CD4-positive, CD25-positive, alpha-beta regulatory T cell (primary cell): Measurements from ENCODE around the gene LTBP4. TPM values are rescaled to one million over a fixed set of nuclear protein-coding genes. Genes with fewer than 3 reads are reported as not detected.

Experiments used
- ATAC-seq, 2 donors: fragments of 150-1000 bp; cut with Tn5 transposase; one replicate each; pipeline ENCODE4 v1.10.0; 2021; ENCODE audit warnings: low read depth in 2 of 2, moderate number of reproducible peaks in 2 of 2, moderate library complexity in 1 of 2
- DNase-seq, 3 donors: peaks; one replicate each; pipeline versions ENCODE4 v3.0.0 to v3.0.0-alpha.2; 2012 to 2022; ENCODE audit warnings: mixed read lengths in 1 of 3
- H3K27ac ChIP-seq: one replicate; pipeline ENCODE4 v1.7.0; 2013; ENCODE audit warnings: mild to moderate bottlenecking, low read length; ENCODE audit not compliant: insufficient read depth, poor library complexity, severe bottlenecking
- H3K27me3 ChIP-seq: one replicate; pipeline ENCODE4 v1.7.0; 2013; ENCODE audit warnings: low read length; ENCODE audit not compliant: control insufficient read depth, insufficient read depth
- H3K36me3 ChIP-seq: one replicate; pipeline ENCODE4 v1.7.0; 2013; ENCODE audit warnings: mild to moderate bottlenecking, low read length, moderate library complexity; ENCODE audit not compliant: control insufficient read depth, insufficient read depth
- H3K4me1 ChIP-seq: 2 replicates; pipeline ENCODE4 v1.7.0; 2013; ENCODE audit warnings: mild to moderate bottlenecking, low read length; ENCODE audit not compliant: insufficient read depth, control insufficient read depth, poor library complexity, severe bottlenecking
- H3K4me3 ChIP-seq: one replicate; pipeline ENCODE4 v1.7.0; 2013; ENCODE audit warnings: low read depth, mild to moderate bottlenecking, low read length, moderate library complexity
- H3K9me3 ChIP-seq, 2 experiments: 1 replicate in 1 of 2; 2 replicates in 1 of 2; pipeline ENCODE4 v1.7.0; 2013; ENCODE audit warnings: low read length in 2 of 2, mild to moderate bottlenecking in 1 of 2, moderate library complexity in 1 of 2; ENCODE audit not compliant: control insufficient read depth in 2 of 2
- H3K27ac Mint-ChIP-seq, 3 donors: one replicate each; pipeline ENCODE4 v1.8.0; 2020 to 2022; ENCODE audit warnings: mild to moderate bottlenecking in 3 of 3, mixed read lengths in 3 of 3, moderate library complexity in 2 of 3
- H3K27me3 Mint-ChIP-seq: one replicate; pipeline ENCODE4 v1.8.0; 2022; ENCODE audit warnings: mild to moderate bottlenecking, mixed read lengths
- H3K36me3 Mint-ChIP-seq: one replicate; pipeline ENCODE4 v1.8.0; 2020; ENCODE audit warnings: mixed read lengths
- H3K4me1 Mint-ChIP-seq, 4 donors: one replicate each; pipeline ENCODE4 v1.8.0; 2020 to 2022; ENCODE audit warnings: mixed read lengths in 4 of 4, mild to moderate bottlenecking in 1 of 4
- H3K4me3 Mint-ChIP-seq, 4 donors: one replicate each; pipeline ENCODE4 v1.8.0; 2020 to 2022; ENCODE audit warnings: mild to moderate bottlenecking in 4 of 4, mixed read lengths in 4 of 4, moderate library complexity in 3 of 4
- H3K9me3 Mint-ChIP-seq, 7 donors: one replicate each; pipeline ENCODE4 v1.8.0; 2020 to 2022; ENCODE audit warnings: mixed read lengths in 7 of 7, mild to moderate bottlenecking in 3 of 7, moderate library complexity in 2 of 7
- polyA plus RNA-seq, 4 donors: library from polyadenylated mRNA; unstranded; fragments of 300-500 nt; fragmentation: Illumina TruSeq; gene quantifications; one replicate each; pipeline ENCODE4 v1.2.3, GENCODE V29; 2021
- total RNA-seq: library from RNA; stranded (reverse); gene quantifications from one replicate; pipeline ENCODE4 v1.2.3, GENCODE V29; 2022

Gene LTBP4
- total and polyA plus RNA-seq, 5 donors from 2014 or later = 20.7 to 115 (median 30.9) TPM

GRCh38 chr19:40611096-40611495 lies 9.9 kb downstream of the LTBP4 start:
- Histone ChIP-seq H3K36me3 (no peaks in the 10 kb centered on the region), H3K27ac (peak overlapping the region; percentile 85), H3K9me3 (no peaks in the 10 kb centered on the region), H3K4me1 (peaks cover 55% of the 10 kb centered on the region), H3K27me3 (no peaks in the 10 kb centered on the region), H3K4me3 (no peak overlapping the region)
- H3K27me3 Mint-ChIP-seq = no peaks in the 10 kb centered on the region
- peak overlapping the region; percentile 85 to 97 (median 93) for H3K27ac Mint-ChIP-seq
- no peaks in the 10 kb centered on the region for H3K36me3 Mint-ChIP-seq
- ATAC-seq = no peak
- H3K4me1 Mint-ChIP-seq = peaks cover 8 to 82% (median 29%) of the 10 kb centered on the region in 4 donors
- DNase-seq = peak in 2 of 3 donors; percentile 32 to 49
- H3K4me3 Mint-ChIP-seq = peak overlapping the region; percentile 53 to 88 (median 85)
- H3K9me3 Mint-ChIP-seq = no peaks in the 10 kb centered on the region

- H3K9me3 Mint-ChIP-seq = no peaks in the 10 kb centered on the region
- Histone ChIP-seq H3K36me3 (no peaks in the 10 kb centered on the region), H3K4me3 (no peak overlapping the region), H3K27ac (peak overlapping the region; percentile 85), H3K9me3 (no peaks in the 10 kb centered on the region), H3K4me1 (peaks cover 50% of the 10 kb centered on the region), H3K27me3 (no peaks in the 10 kb centered on the region)
- no peak for DNase-seq
- peaks cover 8 to 80% (median 29%) of the 10 kb centered on the region in 4 donors for H3K4me1 Mint-ChIP-seq
- no peak for ATAC-seq
- no peaks in the 10 kb centered on the region for H3K36me3 Mint-ChIP-seq
- H3K27me3 Mint-ChIP-seq = no peaks in the 10 kb centered on the region
- H3K4me3 Mint-ChIP-seq = peak overlapping the region; percentile 75 to 99 (median 94)
- H3K27ac Mint-ChIP-seq = peak overlapping the region; percentile 75 to 90 (median 81)
Observed at GRCh38 chr19:40611900-40612698, 10.9 kb downstream of the LTBP4 start.

GRCh38 chr19:40612831-40613689 lies 11.9 kb downstream of the LTBP4 start:
- peak overlapping the region; percentile 74 for H3K27ac ChIP-seq
- H3K9me3 ChIP-seq = no peaks in the 10 kb centered on the region
- H3K27me3 ChIP-seq = no peaks in the 10 kb centered on the region
- no peaks in the 10 kb centered on the region for H3K36me3 ChIP-seq
- ATAC-seq (no peak), DNase-seq (peak; percentile 53 to 70 (median 57))
- H3K4me3 ChIP-seq = peak overlapping the region; percentile 70
- no peaks in the 10 kb centered on the region for H3K36me3 Mint-ChIP-seq
- H3K4me3 Mint-ChIP-seq = peak overlapping the region; percentile 89 to 99 (median 98)
- peaks cover 8 to 71% (median 28%) of the 10 kb centered on the region in 4 donors for H3K4me1 Mint-ChIP-seq
- no peaks in the 10 kb centered on the region for H3K9me3 Mint-ChIP-seq
- H3K4me1 ChIP-seq = peaks cover 50% of the 10 kb centered on the region
- H3K27ac Mint-ChIP-seq = peak overlapping the region; percentile 32 to 97 (median 94)
- H3K27me3 Mint-ChIP-seq = no peaks in the 10 kb centered on the region

- H3K27ac ChIP-seq = peak overlapping the region; percentile 74
- H3K27me3 ChIP-seq = no peaks in the 10 kb centered on the region
- H3K36me3 Mint-ChIP-seq = peaks cover 5% of the 10 kb centered on the region
- H3K4me1 Mint-ChIP-seq = peaks cover 8 to 64% (median 26%) of the 10 kb centered on the region in 4 donors
- no peaks in the 10 kb centered on the region for H3K9me3 Mint-ChIP-seq
- peak overlapping the region; percentile 94 to 97 (median 96) for H3K27ac Mint-ChIP-seq
- no peaks in the 10 kb centered on the region for H3K36me3 ChIP-seq
- DNase-seq (peak; percentile 78 to 93 (median 84)), ATAC-seq (peak; percentile 60 to 73)
- H3K4me3 Mint-ChIP-seq = peak overlapping the region; percentile 89 to 99 (median 98)
- H3K4me1 ChIP-seq = peaks cover 42% of the 10 kb centered on the region
- H3K4me3 ChIP-seq = peak overlapping the region; percentile 70
- H3K9me3 ChIP-seq = no peaks in the 10 kb centered on the region
- no peaks in the 10 kb centered on the region for H3K27me3 Mint-ChIP-seq
Observed at GRCh38 chr19:40613690-40614621, 12.8 kb downstream of the LTBP4 start.

- H3K4me3 ChIP-seq = peak overlapping the region; percentile 70
- peak overlapping the region; percentile 94 to 97 (median 96) for H3K27ac Mint-ChIP-seq
- peaks cover 34% of the 10 kb centered on the region for H3K4me1 ChIP-seq
- H3K27me3 Mint-ChIP-seq = no peaks in the 10 kb centered on the region
- no peaks in the 10 kb centered on the region for H3K9me3 ChIP-seq
- H3K4me1 Mint-ChIP-seq = peaks cover 8 to 58% (median 23%) of the 10 kb centered on the region in 4 donors
- peak overlapping the region; percentile 74 for H3K27ac ChIP-seq
- peaks cover 7% of the 10 kb centered on the region for H3K36me3 ChIP-seq
- H3K36me3 Mint-ChIP-seq = peaks cover 13% of the 10 kb centered on the region
- DNase-seq (peak; percentile 59 to 82 (median 75)), ATAC-seq (peak; percentile 3 to 9)
- no peaks in the 10 kb centered on the region for H3K27me3 ChIP-seq
- peak overlapping the region; percentile 89 to 99 (median 98) for H3K4me3 Mint-ChIP-seq
- no peaks in the 10 kb centered on the region for H3K9me3 Mint-ChIP-seq
Observed at GRCh38 chr19:40614622-40615411, 13.6 kb downstream of the LTBP4 start.

- no peak overlapping the region for H3K4me3 ChIP-seq
- peaks cover 20% of the 10 kb centered on the region for H3K4me1 ChIP-seq
- ATAC-seq (no peak), DNase-seq (no peak)
- peaks cover 12% of the 10 kb centered on the region for H3K36me3 ChIP-seq
- H3K27ac ChIP-seq = no peak overlapping the region
- H3K9me3 ChIP-seq = no peaks in the 10 kb centered on the region
- no peaks in the 10 kb centered on the region for H3K27me3 ChIP-seq
- Mint-ChIP-seq H3K4me3 (peak overlapping the region in 1 of 4 donors; percentile 55), H3K9me3 (no peaks in the 10 kb centered on the region), H3K36me3 (peaks cover 16% of the 10 kb centered on the region), H3K27ac (no peak overlapping the region), H3K4me1 (peaks cover 8 to 46% (median 17%) of the 10 kb centered on the region in 4 donors), H3K27me3 (no peaks in the 10 kb centered on the region)
Observed at GRCh38 chr19:40616178-40616577, 15.0 kb downstream of the LTBP4 start.
